Breast epithelium (tissue), 4 donors: Measurements from ENCODE around the gene C19orf47. TPM values are rescaled to one million over a fixed set of nuclear protein-coding genes. Genes with fewer than 3 reads are reported as not detected.

Experiments used
- DNase-seq, 2 donors: peaks; one replicate each; pipeline ENCODE4 v3.0.0-alpha.2; 2019; ENCODE audit warnings: low spot score in 2 of 2
- H3K27ac ChIP-seq, 2 donors: fragments of 200-600 bp; sonication (generic) in 1 of 2; one replicate each; pipeline ENCODE4 v1.5.1; 2016 to 2019; ENCODE audit warnings: mild to moderate bottlenecking in 1 of 2
- H3K27me3 ChIP-seq, 2 donors: fragments of 200-600 bp; sonication (generic) in 1 of 2; one replicate each; pipeline versions ENCODE4 v1.5.1 to v1.6.0; 2017 to 2019; ENCODE audit warnings: control low read depth in 1 of 2, mild to moderate bottlenecking in 1 of 2
- H3K36me3 ChIP-seq: fragments of 200-600 bp; one replicate; pipeline ENCODE4 v1.5.1; 2019
- H3K4me1 ChIP-seq, 2 donors: fragments of 200-600 bp; sonication (generic); one replicate each; pipeline ENCODE4 v1.5.1; 2016 to 2019; ENCODE audit warnings: control low read depth in 1 of 2
- H3K4me3 ChIP-seq, 3 donors: fragments of 200-600 bp; sonication (generic); 1 replicate in 2 of 3; 2 replicates in 1 of 3; pipeline ENCODE4 v1.5.1; 2016 to 2019; ENCODE audit warnings: mild to moderate bottlenecking in 3 of 3, moderate library complexity in 2 of 3
- H3K9me3 ChIP-seq, 2 donors: fragments of 200-600 bp; sonication (generic) in 1 of 2; one replicate each; pipeline ENCODE4 v1.5.1; 2016 to 2019; ENCODE audit warnings: control low read depth in 1 of 2
- CTCF ChIP-seq, 3 donors: fragments of 450-650 bp; IDR thresholded peaks; one replicate each; pipeline ENCODE4 v1.5.1; 2016 to 2017; ENCODE audit warnings: antibody characterized with exemption in 3 of 3, mild to moderate bottlenecking in 3 of 3, moderate library complexity in 3 of 3
- POLR2A ChIP-seq: fragments of 450-650 bp; IDR thresholded peaks from one replicate; pipeline ENCODE4 v1.6.1; 2016; ENCODE audit warnings: antibody characterized with exemption, mild to moderate bottlenecking, moderate library complexity
- POLR2AphosphoS5 ChIP-seq, 3 donors: sonication (generic); formaldehyde crosslinking; IDR thresholded peaks; one replicate each; pipeline ENCODE4 v1.6.1; 2017; ENCODE audit warnings: antibody characterized with exemption in 3 of 3
- intact Hi-C: fragments of 100-400 bp; cut with DNase I; formaldehyde crosslinking; loops from one replicate; pipeline ENCODE4 v1.15.1; 2023; ENCODE audit warnings: low total_unique reads
- total RNA-seq, 3 donors: library from RNA; depleted of rRNA; stranded (reverse); fragments of >200 nt; gene quantifications; one replicate each; pipeline ENCODE4 v1.1.0, GENCODE V29; 2016

The C19orf47 gene
- total RNA-seq, 3 donors from 2014 or later = 6.7 to 13.0 (median 10.2) TPM

- intact Hi-C loops = no loop called here
- Histone ChIP-seq H3K4me3 (no peak overlapping the region), H3K4me1 (no peaks in the 10 kb centered on the region), H3K27me3 (no peaks in the 10 kb centered on the region), H3K27ac (no peak overlapping the region), H3K36me3 (no peaks in the 10 kb centered on the region), H3K9me3 (no peaks in the 10 kb centered on the region)
- DNase-seq = no peak
- TF ChIP-seq POLR2A (no peak), POLR2AphosphoS5 (IDR thresholded peaks at IDR 0.05) (no peak), CTCF (IDR thresholded peaks at IDR 0.05) (no peak)
Measured at GRCh38 chr19:40383668-40384248, 35.6 kb upstream of the C19orf47 start.

- no peaks in the 10 kb centered on the region for H3K4me1 ChIP-seq
- TF ChIP-seq POLR2AphosphoS5 (IDR thresholded peaks at IDR 0.05) = no peak
- no peak for TF ChIP-seq CTCF (IDR thresholded peaks at IDR 0.05)
- no peak for TF ChIP-seq POLR2A
- no peaks in the 10 kb centered on the region for H3K9me3 ChIP-seq
- H3K27ac ChIP-seq = no peak overlapping the region
- DNase-seq = no peak
- no peaks in the 10 kb centered on the region for H3K36me3 ChIP-seq
- no peaks in the 10 kb centered on the region for H3K27me3 ChIP-seq
- H3K4me3 ChIP-seq = no peak overlapping the region
- intact Hi-C loops = loop anchor here (1.0 kb wide), 1 partner anchor 45 kb away; no protein-coding TSS in a partner anchor
Measured at GRCh38 chr19:40381321-40381720, 33.1 kb upstream of the C19orf47 start.

GRCh38 chr19:40380199-40381037 lies 32.2 kb upstream of the C19orf47 start:
- no peak for TF ChIP-seq POLR2A
- no peak for TF ChIP-seq CTCF (IDR thresholded peaks at IDR 0.05)
- TF ChIP-seq POLR2AphosphoS5 (IDR thresholded peaks at IDR 0.05) = no peak
- H3K27me3 ChIP-seq = no peaks in the 10 kb centered on the region
- H3K27ac ChIP-seq = no peak overlapping the region
- H3K4me1 ChIP-seq = no peaks in the 10 kb centered on the region
- no peaks in the 10 kb centered on the region for H3K9me3 ChIP-seq
- intact Hi-C loops = loop anchor here (1.0 kb wide), 1 partner anchor 44 kb away; no protein-coding TSS in a partner anchor
- no peaks in the 10 kb centered on the region for H3K36me3 ChIP-seq
- H3K4me3 ChIP-seq = no peak overlapping the region
- no peak for DNase-seq

- intact Hi-C loops = no loop called here
- no peak overlapping the region for H3K27ac ChIP-seq
- no peak for DNase-seq
- no peaks in the 10 kb centered on the region for H3K9me3 ChIP-seq
- H3K36me3 ChIP-seq = no peaks in the 10 kb centered on the region
- H3K4me1 ChIP-seq = no peaks in the 10 kb centered on the region
- H3K27me3 ChIP-seq = no peaks in the 10 kb centered on the region
- TF ChIP-seq CTCF (IDR thresholded peaks at IDR 0.05) (no peak), POLR2AphosphoS5 (IDR thresholded peaks at IDR 0.05) (no peak), POLR2A (no peak)
- no peak overlapping the region for H3K4me3 ChIP-seq
Measured at GRCh38 chr19:40379446-40380198, 31.4 kb upstream of the C19orf47 start.
